ENCODE data around the gene STAT4.

- TF ChIP-seq CTCF (IDR thresholded peaks at IDR 0.05; ENCODE audit: low read depth, low read length) (no peak), POLR2A (IDR thresholded peaks at IDR 0.05; ENCODE audit: extremely low read depth, insufficient read length) (no peak), MAX (IDR thresholded peaks at IDR 0.05; ENCODE audit: low read depth, low read length) (no peak), MYC (IDR thresholded peaks at IDR 0.05; ENCODE audit: low read depth, low read length) (no peak)
These were observed 168.3 kb downstream of the STAT4 start for GRCh38 chr2:190982262-190983034.

Data from NB4 (cell line).